GM18499 (cell line): ENCODE measurements around the gene NPDC1.

Experiments
- ATAC-seq: cut with Tn5 transposase; IDR thresholded peaks from one replicate; pipeline ENCODE4 v1.9.1; 2021; ENCODE audit warnings: moderate number of reproducible peaks; ENCODE audit not compliant: insufficient read depth, unreplicated experiment

Gene NPDC1

GRCh38 chr9:137058521-137059234 is 12.7 kb upstream of the NPDC1 start:
- ATAC-seq = no peak

GRCh38 chr9:137057545-137057944 is 11.6 kb upstream of the NPDC1 start:
- no peak for ATAC-seq

DNA sequence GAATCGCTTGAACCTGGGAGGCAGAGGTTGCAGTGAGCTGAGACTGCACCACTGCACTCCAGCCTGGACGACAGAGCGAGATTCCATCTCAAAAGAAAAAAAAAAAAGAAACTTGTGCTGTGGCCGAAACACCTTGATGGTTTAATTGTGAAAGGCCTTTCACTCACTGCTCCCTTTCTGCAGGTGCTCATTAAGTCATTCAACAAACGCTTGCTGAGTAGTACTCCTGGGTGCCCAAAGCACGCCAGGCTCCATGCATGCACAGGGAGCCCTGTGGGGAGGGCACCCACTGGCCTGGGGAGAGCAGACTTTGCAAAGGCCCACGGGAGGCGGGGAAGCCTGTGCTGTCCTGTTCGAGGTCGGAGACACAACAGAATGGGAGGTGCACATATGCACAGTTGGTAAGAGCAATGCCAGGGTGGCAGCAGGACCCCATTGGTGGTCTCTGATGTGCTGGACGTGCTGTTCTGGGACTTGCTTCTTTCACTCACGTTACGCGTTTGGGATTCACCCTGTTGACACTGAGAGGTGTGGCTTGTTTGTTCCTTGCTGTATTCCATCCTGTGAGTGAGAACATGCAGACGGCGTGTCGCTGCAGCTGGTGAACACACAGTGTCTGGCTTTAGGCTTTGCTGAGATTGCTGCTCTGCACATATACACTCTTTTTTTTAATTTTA is 10.9 kb upstream of the NPDC1 start:
- ATAC-seq = no peak

- no peak for ATAC-seq
Observed at GRCh38 chr9:137055385-137056364, 9.7 kb upstream of the NPDC1 start.

GRCh38 chr9:137054932-137055384 is 9.0 kb upstream of the NPDC1 start:
- no peak for ATAC-seq

- ATAC-seq = no peak
Observed at GRCh38 chr9:137053944-137054931, 8.3 kb upstream of the NPDC1 start, which contains the start of gene ENTPD2. Gene ENTPD2, minus strand, starts transcription at chr9:137054061. Its CDS starts 64 bp downstream, at chr9:137053997.

DNA sequence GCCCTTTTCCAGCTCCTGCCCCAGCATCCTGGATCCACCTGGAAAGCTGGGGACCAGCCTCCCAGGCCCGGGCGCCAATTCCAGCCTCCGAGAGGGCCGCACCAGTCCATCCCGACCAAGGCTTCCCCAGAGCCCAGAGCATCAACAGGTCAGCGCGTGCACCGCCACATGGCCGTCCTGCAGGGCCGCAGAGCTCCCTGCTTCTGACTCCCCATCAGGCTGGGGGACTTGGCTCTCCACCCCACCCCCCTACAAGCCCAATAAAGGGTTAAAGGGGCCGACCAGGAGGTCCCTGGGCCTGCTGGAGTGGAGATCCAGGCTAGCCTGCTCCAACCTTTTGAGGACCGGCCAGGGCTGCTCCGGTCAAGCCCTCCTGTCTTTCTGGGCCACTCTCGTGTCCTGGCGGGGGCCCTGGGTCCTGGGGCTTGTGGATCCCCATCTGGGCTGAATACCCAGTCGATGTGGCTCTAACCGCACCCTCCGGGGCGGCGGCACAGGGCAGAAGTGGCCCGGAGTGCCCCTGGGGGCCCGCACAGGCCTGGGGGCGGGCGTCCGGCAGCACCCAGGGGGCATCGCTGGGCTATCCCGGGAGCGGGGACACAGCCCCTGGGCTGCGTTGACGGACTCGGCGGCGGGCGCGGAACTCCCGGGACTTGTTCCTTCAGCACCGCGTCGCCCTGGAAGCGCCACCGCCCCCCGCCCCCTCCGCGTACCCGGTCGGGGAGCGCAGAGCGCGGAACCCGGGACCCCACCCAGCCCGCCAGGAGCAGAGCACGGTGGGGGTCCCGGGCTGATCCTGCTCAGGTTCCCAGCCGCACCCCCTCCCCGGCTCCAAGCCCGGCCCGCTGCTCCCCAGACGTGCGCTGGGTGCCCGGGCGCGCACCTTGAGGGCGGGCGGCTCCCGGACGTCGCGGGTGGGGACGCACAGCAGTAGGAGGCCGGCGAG is 7.3 kb upstream of the NPDC1 start:
- ATAC-seq = no peak

GRCh38 chr9:137052293-137052692 is 6.3 kb upstream of the NPDC1 start:
- ATAC-seq = no peak

DNA sequence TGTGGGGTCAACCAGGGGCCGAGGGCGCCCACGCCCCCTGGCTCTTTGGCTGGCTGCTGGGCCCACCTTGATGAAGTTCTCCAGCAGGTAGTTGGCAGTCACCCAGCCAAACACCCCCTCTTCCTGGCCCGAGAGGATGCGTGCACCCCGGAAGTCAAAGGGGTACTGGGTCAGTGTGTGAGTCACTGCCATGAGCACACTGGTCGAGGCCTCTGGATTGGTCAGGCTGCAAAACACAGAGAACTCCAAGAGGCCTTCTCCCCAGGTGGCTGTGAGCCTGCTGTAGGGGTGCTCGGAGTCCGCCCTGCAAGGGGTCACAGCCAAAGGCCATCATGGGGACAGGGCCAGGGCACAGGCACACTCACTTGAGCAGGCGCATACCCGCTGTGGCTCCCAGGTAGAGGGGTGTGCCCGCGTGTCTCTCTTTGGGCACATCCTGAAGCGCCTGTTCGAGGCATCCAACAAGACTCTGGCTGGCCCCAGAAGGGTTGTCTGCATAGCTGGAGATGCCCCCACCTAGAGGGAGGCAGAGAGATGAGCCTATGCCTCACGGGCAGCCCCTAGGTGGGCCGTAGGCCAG is 5.3 kb upstream of the NPDC1 start:
- ATAC-seq = no peak

- no peak for ATAC-seq
Observed at GRCh38 chr9:137050570-137050969, 4.6 kb upstream of the NPDC1 start.

DNA sequence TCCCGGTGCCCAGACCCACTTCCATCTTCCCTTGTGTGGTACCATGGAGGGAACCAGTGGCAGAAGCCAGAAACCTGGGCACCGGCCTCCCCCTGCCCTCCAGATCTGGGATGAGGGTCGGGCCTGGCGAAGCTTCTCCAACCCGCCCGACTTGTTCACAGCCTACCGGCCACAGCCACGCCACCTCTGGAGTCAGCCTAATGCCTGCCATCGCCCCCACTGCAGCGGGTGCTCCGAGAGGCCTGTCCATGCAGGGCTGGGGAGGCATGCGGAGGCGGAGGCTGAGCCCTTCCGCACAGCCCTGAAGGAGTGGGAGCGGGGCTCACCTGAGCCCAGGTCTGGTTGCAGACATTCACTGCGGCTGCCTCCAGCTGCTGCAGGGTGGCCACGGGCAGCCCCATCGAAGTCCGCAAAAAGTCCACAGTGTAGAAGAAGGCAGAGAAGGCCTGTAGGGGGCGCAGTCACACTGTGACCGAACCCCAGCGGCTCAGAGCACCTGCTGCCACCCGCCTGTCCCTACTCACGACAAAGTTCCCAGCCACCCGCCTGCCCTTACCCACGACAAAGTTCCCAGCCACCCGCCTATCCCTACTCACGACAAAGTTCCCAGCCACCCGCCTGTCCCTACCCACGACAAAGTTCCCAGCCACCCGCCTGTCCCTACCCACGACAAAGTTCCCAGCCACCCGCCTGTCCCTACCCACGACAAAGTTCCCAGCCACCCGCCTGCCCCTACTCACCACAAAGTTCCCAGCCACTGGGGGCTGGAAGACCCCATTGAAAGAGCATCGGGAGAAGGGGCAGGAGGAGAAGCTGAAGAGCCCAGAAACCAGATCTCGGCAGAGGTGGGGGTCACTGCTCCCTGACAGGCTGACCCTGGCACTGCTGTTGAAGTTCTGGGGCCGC is 3.8 kb upstream of the NPDC1 start:
- no peak for ATAC-seq

DNA sequence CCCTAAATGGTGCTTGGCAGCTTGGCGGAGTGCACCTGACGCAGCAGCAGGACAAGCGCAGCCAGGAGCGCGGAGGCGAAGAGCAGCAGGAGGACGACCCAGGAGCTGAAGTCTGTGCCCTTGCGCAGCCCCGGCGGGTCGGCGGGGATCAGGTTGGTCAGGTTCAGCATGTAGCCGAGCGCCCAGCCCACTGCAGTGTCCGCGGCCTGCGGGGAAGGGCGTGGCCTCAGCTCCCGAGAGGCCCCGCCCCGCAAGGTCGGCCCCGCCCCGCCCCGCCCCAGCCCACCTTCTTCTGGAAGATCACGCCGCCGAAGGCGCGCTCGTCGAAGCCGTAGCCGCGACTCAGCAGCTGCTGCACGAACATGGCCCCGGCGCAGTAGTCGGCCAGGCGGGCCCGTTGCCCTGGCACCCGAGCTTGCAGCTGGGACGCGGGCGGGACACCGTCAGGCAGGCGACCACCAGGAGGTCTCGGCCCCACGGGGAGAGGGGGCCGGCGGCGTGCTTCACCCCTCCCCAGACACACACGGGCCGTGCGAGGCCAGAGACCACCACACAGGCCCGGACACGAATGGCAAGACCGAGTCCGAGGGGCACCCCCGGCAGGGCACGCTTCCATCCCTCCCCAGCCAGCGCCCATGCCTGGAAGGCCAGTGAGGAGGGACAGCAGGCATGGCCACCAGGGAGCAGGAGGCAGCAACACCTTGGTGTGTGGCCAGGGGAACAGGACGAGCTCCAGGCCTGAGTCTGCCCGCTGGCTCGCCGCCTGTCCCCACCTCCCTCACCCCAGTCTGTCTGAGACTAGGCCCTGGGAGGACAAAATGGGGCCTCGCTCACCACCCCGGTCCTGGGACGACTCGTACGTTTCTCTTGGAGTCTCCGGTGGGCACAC is 2.9 kb upstream of the NPDC1 start:
- no peak for ATAC-seq

DNA sequence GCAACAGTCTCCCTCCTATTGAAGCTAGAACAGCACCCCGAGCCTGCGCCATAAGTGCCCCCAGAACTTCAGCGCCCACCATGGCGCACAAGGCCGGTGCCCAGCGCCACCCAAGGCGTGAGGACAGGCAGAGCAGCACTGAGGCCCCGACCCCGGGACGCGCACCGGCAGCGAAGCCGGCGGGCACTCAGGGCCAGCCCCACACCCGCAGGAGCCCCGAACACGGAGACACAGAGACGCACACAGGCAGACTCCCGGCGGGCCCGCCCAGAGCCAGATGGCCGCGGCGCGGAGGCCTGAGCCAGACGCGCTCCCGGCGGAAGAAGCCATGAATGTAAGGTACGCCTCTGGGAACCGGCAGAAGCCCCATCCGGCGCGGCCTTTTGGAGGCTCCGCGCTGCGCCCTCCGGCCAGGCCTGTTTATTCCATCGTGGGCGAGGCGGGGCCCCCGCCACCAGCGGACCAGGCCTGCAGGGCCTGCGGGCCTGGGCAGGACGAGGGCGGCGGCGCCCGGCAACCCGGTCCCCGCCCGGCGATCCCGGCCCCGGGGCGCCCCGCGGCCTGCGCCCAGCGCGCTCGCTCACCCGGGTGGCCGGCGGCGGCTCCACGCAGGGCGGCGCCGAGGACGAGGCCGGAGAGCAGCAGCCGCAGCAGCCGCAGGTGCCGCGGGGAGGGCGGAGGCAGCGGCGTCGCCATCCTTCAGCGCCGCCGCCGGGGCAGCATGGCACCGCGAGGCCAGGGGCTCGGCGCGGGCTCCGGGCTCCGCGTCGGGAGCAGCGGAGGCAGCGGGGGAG is 486 bp downstream of the NPDC1 start:
- no peak for ATAC-seq

DNA sequence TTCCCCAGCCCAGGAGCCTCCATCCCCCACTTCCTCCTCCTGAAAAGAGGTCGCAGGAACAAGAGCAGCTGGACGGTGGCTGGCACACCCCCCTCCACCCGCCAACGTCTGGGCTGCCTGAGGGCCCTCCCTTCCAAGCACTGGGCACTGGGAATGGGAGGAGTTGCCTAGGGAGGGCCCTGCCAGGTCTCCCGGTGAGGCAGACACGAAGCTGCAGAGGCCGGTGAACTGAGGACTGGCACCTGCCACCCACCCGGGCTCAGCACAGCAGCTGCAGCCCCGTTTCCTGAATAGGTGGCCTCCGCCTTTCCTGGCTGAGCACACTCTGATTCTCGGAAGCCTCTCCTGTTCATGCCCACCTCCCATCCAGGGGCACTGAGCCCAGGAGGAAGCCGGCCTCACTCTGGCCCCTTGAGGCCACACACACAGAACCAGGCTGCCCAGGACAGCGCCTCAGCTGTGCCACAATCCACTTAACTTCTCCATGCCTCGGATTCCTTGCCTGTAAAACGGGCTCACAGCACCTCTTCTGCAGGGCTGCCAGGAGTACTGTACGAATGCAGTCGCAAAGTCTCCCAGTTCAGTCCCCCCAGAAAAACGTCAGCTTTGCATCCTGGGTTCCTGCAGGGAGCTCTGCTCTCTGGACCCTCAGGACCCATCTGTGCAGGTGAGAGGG is 1.3 kb downstream of the NPDC1 start:
- no peak for ATAC-seq

- no peak for ATAC-seq
Observed at GRCh38 chr9:137044037-137044436, 1.9 kb downstream of the NPDC1 start.
